Nephron (organoid): ENCODE measurements around the gene FBXW9.

Experiments
- H3K27ac Mint-ChIP-seq, 3 experiments: 2 replicates each; pipeline ENCODE4 v1.8.0; 2020; ENCODE audit warnings: mixed read lengths in 3 of 3, mild to moderate bottlenecking in 2 of 3, moderate library complexity in 1 of 3
- H3K27me3 Mint-ChIP-seq: 2 replicates; pipeline ENCODE4 v1.8.0; 2021; ENCODE audit warnings: low read depth, mild to moderate bottlenecking, moderate library complexity, mixed read lengths
- H3K36me3 Mint-ChIP-seq: 2 replicates; pipeline ENCODE4 v1.8.0; 2020; ENCODE audit warnings: low read depth, mixed read lengths
- H3K4me1 Mint-ChIP-seq: 2 replicates; pipeline ENCODE4 v1.8.0; 2020; ENCODE audit warnings: mixed read lengths
- H3K4me3 Mint-ChIP-seq, 3 experiments: 2 replicates each; pipeline ENCODE4 v1.8.0; 2020; ENCODE audit warnings: mild to moderate bottlenecking in 3 of 3, mixed read lengths in 3 of 3, moderate library complexity in 2 of 3
- H3K9me3 Mint-ChIP-seq: 2 replicates; pipeline ENCODE4 v1.8.0; 2020; ENCODE audit warnings: mixed read lengths
- TF ChIP-seq, protein P1 (sequence below), 3 experiments: fragments of 200-600 bp; sonication (generic); IDR thresholded peaks; one replicate each; pipeline ENCODE4 v1.5.0; 2021; ENCODE audit warnings: antibody characterized with exemption in 3 of 3; ENCODE audit not compliant: unreplicated experiment in 3 of 3

Gene FBXW9

DNA sequence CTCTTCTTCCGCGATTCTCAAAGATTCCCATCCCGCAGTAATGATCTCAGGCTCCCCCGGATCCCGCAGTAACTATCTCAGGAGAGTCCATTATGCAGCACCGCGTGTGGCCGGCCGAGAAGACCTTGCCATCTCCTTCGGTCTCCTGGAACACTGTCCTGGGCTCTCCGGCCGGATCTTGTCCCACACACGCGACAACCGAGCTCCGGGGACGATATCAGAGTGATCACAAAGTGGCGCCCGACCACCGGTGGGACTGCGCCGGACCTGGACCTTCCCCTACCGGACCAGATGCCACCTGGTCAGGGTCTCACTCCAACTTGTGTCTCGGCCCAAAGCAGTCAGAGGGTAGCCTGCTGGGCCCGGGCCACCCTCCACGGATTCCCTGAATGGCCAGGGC lies 53.9 kb downstream of the FBXW9 start:
- Mint-ChIP-seq H3K27ac (no peak overlapping the region), H3K4me1 (peaks cover 5% of the 10 kb centered on the region), H3K27me3 (no peaks in the 10 kb centered on the region)

DNA sequence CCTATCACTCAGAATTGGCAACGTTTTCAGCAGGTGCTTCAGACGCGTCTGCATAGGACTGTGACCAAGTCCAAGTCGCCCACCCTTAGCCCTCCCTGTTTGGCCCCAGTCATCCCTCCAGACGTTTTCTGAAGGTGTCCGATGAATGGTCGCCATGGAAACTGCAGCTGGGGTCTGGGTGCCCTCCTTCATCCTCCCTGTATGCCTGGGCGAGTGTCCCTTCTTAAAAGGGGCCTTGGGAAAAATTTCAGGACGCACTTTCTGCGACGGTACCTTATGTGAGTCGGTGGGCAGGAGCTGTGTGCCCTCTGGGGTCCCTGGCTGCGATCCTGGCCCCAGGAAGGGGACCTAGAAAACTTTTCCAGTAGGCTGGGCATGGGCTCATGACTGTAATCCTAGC lies 55.0 kb downstream of the FBXW9 start:
- Mint-ChIP-seq H3K4me1 (peaks cover 5% of the 10 kb centered on the region), H3K27ac (no peak overlapping the region), H3K4me3 (no peak overlapping the region), H3K9me3 (no peaks in the 10 kb centered on the region), H3K27me3 (no peaks in the 10 kb centered on the region), H3K36me3 (peaks cover 4% of the 10 kb centered on the region)
- TF ChIP-seq, protein P1, sequence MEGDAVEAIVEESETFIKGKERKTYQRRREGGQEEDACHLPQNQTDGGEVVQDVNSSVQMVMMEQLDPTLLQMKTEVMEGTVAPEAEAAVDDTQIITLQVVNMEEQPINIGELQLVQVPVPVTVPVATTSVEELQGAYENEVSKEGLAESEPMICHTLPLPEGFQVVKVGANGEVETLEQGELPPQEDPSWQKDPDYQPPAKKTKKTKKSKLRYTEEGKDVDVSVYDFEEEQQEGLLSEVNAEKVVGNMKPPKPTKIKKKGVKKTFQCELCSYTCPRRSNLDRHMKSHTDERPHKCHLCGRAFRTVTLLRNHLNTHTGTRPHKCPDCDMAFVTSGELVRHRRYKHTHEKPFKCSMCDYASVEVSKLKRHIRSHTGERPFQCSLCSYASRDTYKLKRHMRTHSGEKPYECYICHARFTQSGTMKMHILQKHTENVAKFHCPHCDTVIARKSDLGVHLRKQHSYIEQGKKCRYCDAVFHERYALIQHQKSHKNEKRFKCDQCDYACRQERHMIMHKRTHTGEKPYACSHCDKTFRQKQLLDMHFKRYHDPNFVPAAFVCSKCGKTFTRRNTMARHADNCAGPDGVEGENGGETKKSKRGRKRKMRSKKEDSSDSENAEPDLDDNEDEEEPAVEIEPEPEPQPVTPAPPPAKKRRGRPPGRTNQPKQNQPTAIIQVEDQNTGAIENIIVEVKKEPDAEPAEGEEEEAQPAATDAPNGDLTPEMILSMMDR (IDR thresholded peaks at IDR 0.05; ENCODE audit: unreplicated experiment in 3 of 3) = no peak

More for the DNA sequence above, 53.9 kb downstream of the FBXW9 start:
- no peak overlapping the region for H3K4me3 Mint-ChIP-seq
- H3K9me3 Mint-ChIP-seq = no peaks in the 10 kb centered on the region
- peaks cover 4% of the 10 kb centered on the region for H3K36me3 Mint-ChIP-seq
- TF ChIP-seq, protein P1 (IDR thresholded peaks at IDR 0.05; ENCODE audit: unreplicated experiment in 3 of 3) = no peak

DNA sequence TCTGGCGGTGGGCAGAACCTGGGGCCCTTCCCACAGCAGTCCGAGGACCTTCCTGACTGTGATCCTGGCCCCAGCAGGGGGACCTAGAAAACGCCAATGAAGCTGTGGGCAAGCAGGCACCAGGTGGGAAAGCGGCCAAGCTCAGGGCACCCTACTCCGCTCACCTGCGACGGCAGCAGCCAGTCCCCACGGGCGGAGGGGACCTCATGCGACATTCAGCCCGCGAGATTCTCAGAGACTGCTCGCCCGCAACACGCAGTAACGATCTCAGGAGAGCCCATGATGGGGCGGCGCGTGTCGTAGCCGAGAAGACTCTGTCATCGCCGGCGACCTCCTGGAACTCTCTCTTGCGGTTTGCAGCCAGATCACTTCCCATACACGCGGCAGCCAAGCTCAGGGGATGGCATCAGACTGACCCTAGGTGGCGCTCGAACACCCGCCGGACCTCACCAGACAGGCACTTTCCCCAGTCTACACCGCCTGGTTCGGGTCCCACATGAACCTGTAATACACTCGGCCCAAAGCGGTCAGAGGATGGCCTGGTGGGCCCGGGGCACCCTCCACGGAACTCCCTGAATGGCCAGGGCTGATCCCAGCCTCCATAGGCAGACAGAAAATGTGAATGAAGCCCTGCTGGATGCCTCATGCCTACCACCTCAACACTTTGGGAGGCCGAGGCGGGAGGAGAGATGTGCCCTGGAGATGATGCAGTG lies 56.4 kb downstream of the FBXW9 start:
- TF ChIP-seq, protein P1 (IDR thresholded peaks at IDR 0.05; ENCODE audit: unreplicated experiment in 3 of 3) = peak; percentile 63 to 74 (median 65)
- no peaks in the 10 kb centered on the region for H3K27me3 Mint-ChIP-seq
- no peak overlapping the region for H3K27ac Mint-ChIP-seq
- peaks cover 5% of the 10 kb centered on the region for H3K4me1 Mint-ChIP-seq
- no peaks in the 10 kb centered on the region for H3K36me3 Mint-ChIP-seq
- H3K4me3 Mint-ChIP-seq = peak overlapping the region; percentile 13 to 35 (median 22)
- H3K9me3 Mint-ChIP-seq = no peaks in the 10 kb centered on the region
